Thoracic aorta (tissue), 2 donors: ENCODE measurements around the gene ALAD. TPM values are rescaled to one million over a fixed set of nuclear protein-coding genes. Genes with fewer than 3 reads are reported as not detected.

Experiments
- ATAC-seq: fragments of 150-250 bp; one replicate; pipeline ENCODE4 v1.8.0; 2017; ENCODE audit warnings: low read depth; ENCODE audit not compliant: insufficient number of reproducible peaks, low FRiP score
- DNase-seq: peaks from one replicate; pipeline ENCODE4 v3.0.0-alpha.2; 2020; ENCODE audit warnings: low spot score
- H3K27ac ChIP-seq, 2 donors: fragments of 200-600 bp; sonication (generic); 1 replicate in 1 of 2; 2 replicates in 1 of 2; pipeline ENCODE4 v1.5.1; 2016; ENCODE audit warnings: mild to moderate bottlenecking in 2 of 2, moderate library complexity in 2 of 2
- H3K27me3 ChIP-seq: fragments of 200-600 bp; sonication (generic); replicated peaks from 2 replicates; pipeline ENCODE4 v1.6.0; 2016; ENCODE audit warnings: mild to moderate bottlenecking; ENCODE audit not compliant: insufficient read depth
- H3K36me3 ChIP-seq: fragments of 200-600 bp; sonication (generic); one replicate; pipeline ENCODE4 v1.5.1; 2016
- H3K4me1 ChIP-seq, 2 donors: fragments of 200-600 bp; sonication (generic); 1 replicate in 1 of 2; 2 replicates in 1 of 2; pipeline versions ENCODE4 v1.5.1 to v1.6.0; 2016; ENCODE audit warnings: low read depth in 2 of 2, mild to moderate bottlenecking in 1 of 2; ENCODE audit not compliant: control insufficient read depth in 1 of 2
- H3K4me3 ChIP-seq: fragments of 200-600 bp; sonication (generic); 2 replicates; pipeline ENCODE4 v1.5.1; 2016; ENCODE audit warnings: mild to moderate bottlenecking
- H3K9me3 ChIP-seq: fragments of 200-600 bp; sonication (generic); 2 replicates; pipeline ENCODE4 v1.5.1; 2016
- total RNA-seq, 2 donors: library from RNA; depleted of rRNA; stranded (reverse); fragments of >200 nt; gene quantifications; one replicate each; pipeline versions ENCODE4 v1.1.0 to v1.2.3, GENCODE V29; 2016
- TF ChIP-seq, protein P1 (sequence below): fragments of 200-600 bp; sonication (generic); IDR thresholded peaks from one replicate; pipeline ENCODE4 v1.5.1; 2019; ENCODE audit warnings: antibody characterized with exemption

ALAD gene
- total RNA-seq, 2 donors from 2014 or later, result 23.0 to 26.0 TPM

DNA sequence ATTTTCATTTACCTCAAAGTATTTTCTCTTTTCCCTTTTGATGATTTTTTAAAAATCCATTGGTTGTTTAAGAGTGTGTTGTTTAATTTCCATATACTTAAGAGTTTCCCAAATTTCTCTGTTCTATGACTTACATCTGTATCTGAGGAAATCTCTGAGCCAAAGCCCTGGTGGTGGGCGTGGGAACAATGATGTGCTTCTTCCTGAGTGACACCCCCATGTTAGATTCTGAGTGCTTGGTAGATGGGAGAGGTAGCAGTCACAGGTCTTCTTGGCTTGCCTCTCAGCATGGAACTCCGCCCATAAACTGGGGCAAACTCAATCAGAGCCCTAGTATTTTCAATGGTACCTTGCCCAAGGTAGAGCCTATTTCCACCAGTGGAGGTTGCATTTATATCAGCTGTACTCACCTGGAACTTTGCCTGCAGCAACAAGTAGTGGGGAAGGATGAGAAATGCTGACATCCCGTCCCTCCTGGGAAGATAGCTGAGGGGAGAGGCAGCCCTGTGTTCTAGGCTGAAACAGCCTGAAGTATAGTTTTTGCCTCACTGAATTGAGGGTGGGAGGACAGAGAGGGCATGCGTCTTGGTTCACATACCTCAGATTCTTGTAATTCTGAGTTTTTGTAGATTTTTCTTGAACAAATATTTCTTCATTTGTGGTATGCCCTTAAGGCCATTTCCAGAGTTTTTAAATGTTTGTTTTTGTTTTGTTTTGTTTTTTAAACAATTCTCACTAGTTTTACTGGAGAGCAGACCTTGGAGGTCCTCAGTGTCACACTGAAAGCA, 35.8 kb upstream of the ALAD start:
- Histone ChIP-seq H3K4me3 (no peak overlapping the region), H3K36me3 (no peaks in the 10 kb centered on the region), H3K27ac (no peak overlapping the region), H3K27me3 (no peaks in the 10 kb centered on the region), H3K9me3 (no peaks in the 10 kb centered on the region), H3K4me1 (no peaks in the 10 kb centered on the region)
- ATAC-seq, result no peak
- TF ChIP-seq, protein P1, sequence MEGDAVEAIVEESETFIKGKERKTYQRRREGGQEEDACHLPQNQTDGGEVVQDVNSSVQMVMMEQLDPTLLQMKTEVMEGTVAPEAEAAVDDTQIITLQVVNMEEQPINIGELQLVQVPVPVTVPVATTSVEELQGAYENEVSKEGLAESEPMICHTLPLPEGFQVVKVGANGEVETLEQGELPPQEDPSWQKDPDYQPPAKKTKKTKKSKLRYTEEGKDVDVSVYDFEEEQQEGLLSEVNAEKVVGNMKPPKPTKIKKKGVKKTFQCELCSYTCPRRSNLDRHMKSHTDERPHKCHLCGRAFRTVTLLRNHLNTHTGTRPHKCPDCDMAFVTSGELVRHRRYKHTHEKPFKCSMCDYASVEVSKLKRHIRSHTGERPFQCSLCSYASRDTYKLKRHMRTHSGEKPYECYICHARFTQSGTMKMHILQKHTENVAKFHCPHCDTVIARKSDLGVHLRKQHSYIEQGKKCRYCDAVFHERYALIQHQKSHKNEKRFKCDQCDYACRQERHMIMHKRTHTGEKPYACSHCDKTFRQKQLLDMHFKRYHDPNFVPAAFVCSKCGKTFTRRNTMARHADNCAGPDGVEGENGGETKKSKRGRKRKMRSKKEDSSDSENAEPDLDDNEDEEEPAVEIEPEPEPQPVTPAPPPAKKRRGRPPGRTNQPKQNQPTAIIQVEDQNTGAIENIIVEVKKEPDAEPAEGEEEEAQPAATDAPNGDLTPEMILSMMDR, result no peak
- no peak for DNase-seq

DNA sequence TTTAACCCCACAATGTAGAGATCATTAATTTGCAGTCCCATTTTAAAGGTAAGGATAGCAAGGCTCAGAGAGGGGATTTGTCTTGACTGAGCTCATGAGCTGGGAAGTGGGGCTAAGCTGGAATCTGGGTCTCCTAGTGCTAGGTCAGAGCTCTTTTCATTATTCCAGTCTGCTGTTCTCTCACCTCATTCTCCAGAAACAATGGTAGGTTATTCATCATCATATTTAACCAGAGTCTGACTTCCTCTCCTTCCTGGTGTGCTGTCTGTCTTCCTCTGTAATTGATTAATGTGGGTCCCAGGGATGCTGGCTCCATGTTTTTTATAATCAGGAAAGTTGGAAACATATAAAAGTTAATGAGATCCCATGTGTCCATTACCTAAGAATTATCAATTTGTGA, 30.1 kb upstream of the ALAD start:
- Histone ChIP-seq H3K9me3 (no peaks in the 10 kb centered on the region), H3K36me3 (no peaks in the 10 kb centered on the region), H3K4me3 (no peak overlapping the region), H3K27me3 (no peaks in the 10 kb centered on the region), H3K4me1 (no peaks in the 10 kb centered on the region), H3K27ac (no peak overlapping the region)
- TF ChIP-seq, protein P1, result no peak
- no peak for ATAC-seq
- DNase-seq, result no peak

DNA sequence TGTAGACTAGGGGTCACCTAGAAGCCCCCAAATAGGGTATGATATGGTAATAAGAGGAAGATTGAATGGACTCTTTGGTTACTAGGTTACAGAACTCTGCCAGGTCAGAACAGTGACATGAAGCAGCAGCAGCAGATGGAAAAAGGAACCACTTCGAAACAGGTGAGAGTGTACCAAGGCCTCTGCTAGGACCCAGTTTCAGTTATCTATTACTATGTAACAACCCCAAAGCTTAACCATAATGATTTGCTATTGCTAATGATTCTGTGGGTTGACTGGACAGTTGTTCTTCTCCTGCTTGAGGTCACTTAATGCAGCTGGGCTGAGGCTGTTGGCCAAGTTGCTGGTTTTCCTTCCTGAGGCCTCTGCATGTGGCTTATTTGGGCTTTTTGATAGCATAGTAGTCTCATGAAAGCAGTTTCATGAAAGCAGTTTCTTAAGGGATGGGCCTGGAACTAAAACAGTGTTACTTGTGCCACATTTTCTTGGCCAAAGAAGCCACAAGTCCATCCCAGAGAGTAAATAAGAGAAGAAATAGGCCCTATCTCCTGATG, 27.1 kb upstream of the ALAD start:
- Histone ChIP-seq H3K9me3 (no peaks in the 10 kb centered on the region), H3K27ac (no peak overlapping the region), H3K4me3 (no peak overlapping the region), H3K27me3 (no peaks in the 10 kb centered on the region), H3K36me3 (no peaks in the 10 kb centered on the region), H3K4me1 (no peaks in the 10 kb centered on the region)
- TF ChIP-seq, protein P1, result no peak
- no peak for ATAC-seq
- no peak for DNase-seq

DNA sequence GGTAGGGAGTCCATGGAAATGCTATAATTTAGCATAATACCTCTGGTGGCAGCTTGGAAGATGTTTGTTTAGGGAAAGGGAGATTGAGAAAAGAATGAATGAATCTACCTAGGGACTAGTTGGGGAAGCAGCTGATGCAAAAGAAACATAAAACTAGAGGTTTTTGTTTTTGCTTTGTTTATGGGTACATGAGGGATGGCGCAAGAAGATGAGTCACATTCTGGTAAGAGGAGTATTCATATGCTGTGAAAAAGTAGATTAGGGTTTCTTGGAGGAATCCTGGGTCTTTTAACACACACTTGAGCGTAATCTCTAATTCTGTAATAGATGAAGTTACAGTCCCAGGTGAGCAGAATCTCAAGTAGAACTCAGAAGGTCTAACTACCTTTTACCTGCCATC, 26.5 kb upstream of the ALAD start:
- H3K27me3 ChIP-seq, result no peaks in the 10 kb centered on the region
- H3K9me3 ChIP-seq, result no peaks in the 10 kb centered on the region
- no peak overlapping the region for H3K4me3 ChIP-seq
- TF ChIP-seq, protein P1, result no peak
- H3K27ac ChIP-seq, result no peak overlapping the region
- no peaks in the 10 kb centered on the region for H3K36me3 ChIP-seq
- DNase-seq, result no peak
- ATAC-seq, result no peak
- no peaks in the 10 kb centered on the region for H3K4me1 ChIP-seq

DNA sequence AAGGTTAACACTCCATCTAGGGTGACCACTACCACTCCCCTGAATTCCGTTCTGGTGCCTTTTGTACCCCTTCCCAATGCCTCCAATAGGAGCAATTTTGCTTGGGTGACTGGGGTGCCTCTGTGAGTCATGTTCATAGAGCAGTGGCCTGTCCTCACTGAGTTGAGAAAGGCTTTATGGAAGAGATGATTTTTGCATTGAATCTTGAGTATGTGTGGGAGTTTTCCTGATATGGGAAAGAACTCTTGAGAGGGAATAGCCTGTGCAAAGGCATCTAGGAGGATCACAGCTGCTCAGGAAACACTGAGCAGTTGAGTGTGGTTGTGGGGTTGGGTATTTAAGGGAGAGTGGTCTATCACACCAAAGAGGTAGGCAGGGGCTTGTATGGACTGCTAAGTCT, 25.6 kb upstream of the ALAD start:
- no peak for ATAC-seq
- TF ChIP-seq, protein P1, result no peak
- Histone ChIP-seq H3K36me3 (no peaks in the 10 kb centered on the region), H3K27ac (no peak overlapping the region), H3K4me3 (no peak overlapping the region), H3K9me3 (no peaks in the 10 kb centered on the region), H3K27me3 (no peaks in the 10 kb centered on the region), H3K4me1 (no peaks in the 10 kb centered on the region)
- no peak for DNase-seq
